GM21528 (cell line): ENCODE measurements around the gene AMIGO3.
"Not testable (repeated sequence)": the region's sequence is repeated elsewhere in the genome, so short reads cannot be mapped to it uniquely, and the experiment has no call there.

ENCODE experiments used
- ATAC-seq: cut with Tn5 transposase; IDR thresholded peaks from one replicate; pipeline ENCODE4 v1.9.1; 2021; ENCODE audit warnings: mild to moderate bottlenecking, moderate library complexity; ENCODE audit not compliant: unreplicated experiment, low FRiP score

Gene AMIGO3

GRCh38 chr3:49689908-49690624, 29.4 kb downstream of the AMIGO3 start:
- peak; percentile 2 for ATAC-seq

DNA sequence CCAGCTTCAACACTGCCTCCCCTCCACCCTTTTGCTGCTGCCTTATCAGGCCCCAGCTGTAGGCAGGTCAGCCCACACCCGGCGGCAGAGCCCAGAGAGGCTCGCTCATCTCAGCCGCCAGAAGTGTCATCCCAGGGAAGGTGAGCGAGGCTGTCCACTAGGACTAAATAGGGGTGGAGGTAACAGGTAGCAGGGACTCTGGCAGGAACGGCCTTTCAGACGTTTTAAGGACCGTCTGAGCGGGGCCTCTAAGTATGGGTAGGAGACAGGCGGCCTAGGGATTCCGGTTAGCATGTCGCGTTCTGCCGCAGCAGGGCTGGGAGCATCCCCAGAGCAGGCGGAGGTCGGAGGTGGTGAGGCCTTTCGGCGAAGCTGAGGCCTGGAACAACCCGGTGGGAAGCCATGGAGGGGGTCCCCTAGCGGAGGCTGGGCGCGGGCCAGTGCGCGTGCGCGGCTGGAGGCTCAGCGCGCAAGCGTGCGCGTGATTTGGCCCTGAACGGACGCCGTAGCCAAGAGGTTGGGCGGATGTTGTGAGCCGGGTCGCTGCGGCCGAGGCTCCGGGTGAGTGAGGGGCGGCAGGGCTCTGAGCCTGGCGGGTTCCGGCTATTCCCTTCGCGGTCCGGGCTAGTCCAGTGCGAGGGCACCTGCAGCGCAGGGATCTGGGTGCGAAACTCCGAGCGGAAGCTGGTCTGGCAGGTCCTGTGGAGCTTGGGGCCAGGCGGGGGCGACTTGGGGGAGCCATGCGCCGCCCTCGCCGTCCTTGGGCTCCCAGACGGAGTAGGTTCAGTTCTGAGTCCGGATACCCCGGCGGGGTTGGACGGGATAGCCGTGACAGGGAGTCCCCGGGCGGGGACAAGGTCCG, 30.2 kb downstream of the AMIGO3 start, which contains the start of the genes MST1 and RNF123:
Gene MST1 (minus strand): TSS at position 429 of the 862 bp plus-strand sequence. CDS start 783 bp downstream, outside the sequence.
Gene RNF123 (plus strand): TSS at position 512 of the 862 bp plus-strand sequence. CDS start 1,609 bp downstream, outside the sequence.
- ATAC-seq: peak; percentile 66

- ATAC-seq: peak; percentile 1
These were observed 31.0 kb downstream of the AMIGO3 start for GRCh38 chr3:49688338-49689045.

DNA sequence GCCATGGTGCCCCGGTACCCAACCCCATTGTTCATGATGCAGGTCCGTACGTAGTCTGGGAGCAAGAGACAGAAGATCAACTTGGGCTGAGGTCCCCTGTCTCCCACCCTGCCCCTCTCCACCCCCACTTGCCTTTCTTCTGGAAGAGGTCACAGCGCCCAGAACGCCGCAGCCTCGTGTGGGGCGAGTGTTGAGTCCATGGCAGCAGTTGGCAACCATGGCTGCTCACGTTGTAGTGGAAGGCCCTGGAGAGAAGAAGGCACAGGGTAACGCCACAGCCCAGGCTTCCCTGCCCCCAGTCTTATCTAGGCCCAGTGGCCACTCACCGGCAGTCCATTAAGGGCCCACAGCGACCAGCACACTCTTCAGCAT, 32.1 kb downstream of the AMIGO3 start:
- ATAC-seq: not testable (repeated sequence)

DNA sequence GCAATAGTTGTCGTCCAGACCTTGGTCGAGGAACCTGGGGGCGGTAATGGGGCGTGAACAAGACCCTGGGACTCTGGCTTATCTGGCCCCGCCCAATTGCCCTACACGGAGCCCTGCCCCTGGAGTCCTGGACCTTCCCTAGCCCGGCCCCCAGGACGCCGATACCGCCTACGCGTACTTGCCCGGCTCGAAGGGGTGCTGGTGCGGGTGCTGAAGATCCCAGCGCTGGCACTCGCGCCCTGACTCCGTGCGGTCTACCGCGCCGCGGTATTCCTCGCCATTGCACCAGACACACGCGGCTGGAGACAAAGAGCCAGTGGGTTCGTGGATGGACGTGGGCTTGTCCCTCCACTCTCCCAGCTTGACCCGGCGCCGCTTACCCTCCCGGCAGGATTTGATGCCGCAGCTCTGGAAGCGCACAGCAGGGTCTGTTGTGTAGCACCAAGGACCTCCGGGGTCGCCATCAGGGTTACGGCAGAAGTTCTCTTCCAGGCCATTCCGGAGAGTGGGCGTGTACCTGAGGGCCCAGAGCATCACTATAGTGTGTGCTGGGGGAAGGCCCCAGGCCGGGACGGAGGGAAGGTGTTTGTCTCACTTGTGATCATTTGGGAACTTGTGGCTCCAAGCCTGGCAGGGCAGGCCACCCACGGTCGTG, 32.6 kb downstream of the AMIGO3 start:
- not testable (repeated sequence) for ATAC-seq

- ATAC-seq: not testable (repeated sequence)
These were observed 33.1 kb downstream of the AMIGO3 start for GRCh38 chr3:49686346-49686745.

DNA sequence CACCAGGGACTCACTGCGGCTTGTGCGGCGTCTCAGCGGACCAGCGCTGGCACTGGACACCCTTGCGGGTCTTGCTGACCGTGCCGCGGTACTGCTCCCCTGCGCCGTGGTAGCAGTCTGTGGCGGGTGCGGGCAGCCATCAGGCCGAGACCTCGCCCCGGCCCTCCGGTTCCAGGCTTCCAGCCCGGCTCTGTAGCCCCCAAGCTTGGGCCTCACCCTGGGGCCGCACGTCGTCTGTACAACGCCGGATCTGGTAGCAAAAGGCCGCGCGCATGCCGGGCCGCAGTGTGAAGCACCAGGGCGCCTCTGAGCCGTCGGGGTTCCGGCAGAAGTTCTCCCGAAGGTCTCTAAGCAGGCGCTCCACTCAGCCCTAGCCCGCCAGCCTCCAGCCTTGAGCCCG, 33.6 kb downstream of the AMIGO3 start:
- ATAC-seq: not testable (repeated sequence)

DNA sequence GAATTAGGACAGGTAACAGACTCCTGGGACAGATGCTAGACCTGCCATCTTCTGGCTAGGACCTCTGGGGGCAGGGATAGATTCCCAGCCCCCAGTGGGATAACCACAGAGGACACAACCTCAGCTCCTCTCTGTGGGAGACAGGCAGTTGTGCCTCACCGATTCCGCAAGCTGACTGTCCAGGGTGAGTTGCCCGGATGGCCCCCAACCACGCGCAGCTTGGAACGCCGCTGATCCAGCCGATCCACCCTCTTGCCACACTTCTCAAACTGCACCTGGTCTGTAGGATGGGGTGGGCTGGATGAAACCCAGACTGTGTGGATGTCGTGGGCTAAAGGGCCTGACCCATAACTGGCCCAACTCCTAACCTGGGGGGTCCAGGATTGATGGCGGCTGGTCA, 34.4 kb downstream of the AMIGO3 start:
- not testable (repeated sequence) for ATAC-seq

DNA sequence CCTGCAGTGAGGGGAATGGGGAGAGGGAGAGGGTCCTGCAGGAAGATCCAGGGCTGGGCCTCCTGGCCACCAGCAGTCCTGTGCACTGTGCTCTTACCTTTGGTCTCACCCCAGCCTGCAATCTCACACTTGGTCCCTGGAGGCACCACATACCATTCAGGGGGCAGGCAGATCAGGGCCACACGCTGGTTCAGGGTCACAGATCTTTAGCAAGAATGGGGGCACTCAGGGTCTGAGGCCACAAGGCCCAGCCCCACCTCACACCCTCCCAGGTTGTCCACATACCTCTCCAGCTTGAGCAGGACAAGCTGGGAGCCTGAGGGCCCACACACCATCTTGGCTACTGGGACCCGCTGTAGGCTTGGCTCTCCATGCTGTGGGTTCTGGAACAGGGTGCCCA, 35.0 kb downstream of the AMIGO3 start:
- not testable (repeated sequence) for ATAC-seq

DNA sequence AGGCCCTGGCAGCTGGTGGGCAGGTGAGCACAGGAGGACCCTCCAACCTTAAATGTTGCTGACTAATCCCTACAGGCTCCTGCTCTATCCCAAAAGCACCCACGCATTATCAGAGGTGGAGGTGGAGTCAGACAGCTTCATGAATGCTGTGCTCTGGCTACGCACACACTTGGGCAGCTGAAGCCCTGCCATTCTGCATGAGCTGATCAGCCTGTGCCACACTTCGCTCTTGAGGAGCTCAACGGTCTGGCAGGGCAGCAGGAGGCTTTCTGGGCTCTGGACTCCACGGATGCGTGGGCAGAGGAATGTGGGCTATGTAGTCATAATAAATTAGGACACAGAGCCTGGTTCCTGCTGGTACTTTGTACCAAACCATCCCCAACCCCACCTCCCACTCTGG, 36.3 kb downstream of the AMIGO3 start:
- no peak for ATAC-seq

DNA sequence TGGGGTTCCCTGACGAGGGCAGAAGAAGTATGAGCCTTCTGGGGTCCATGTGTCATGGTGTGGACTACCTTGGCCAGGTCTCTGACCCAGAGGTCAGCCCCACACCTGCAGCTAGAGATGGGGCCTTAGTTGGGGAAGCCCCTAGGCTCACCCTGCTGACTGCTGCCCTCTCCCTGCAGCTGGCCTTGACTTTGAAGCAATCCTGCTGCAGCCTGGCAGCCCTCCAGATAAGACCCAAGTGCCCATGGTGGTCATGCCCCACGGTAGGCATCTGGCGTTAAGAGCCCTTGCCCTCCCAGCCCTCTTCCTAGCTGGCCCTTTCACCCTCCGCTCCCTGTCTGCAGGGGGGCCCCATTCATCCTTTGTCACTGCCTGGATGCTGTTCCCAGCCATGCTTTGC, 37.9 kb downstream of the AMIGO3 start:
- no peak for ATAC-seq

GRCh38 chr3:49681232-49681522, 38.3 kb downstream of the AMIGO3 start:
- ATAC-seq: no peak

DNA sequence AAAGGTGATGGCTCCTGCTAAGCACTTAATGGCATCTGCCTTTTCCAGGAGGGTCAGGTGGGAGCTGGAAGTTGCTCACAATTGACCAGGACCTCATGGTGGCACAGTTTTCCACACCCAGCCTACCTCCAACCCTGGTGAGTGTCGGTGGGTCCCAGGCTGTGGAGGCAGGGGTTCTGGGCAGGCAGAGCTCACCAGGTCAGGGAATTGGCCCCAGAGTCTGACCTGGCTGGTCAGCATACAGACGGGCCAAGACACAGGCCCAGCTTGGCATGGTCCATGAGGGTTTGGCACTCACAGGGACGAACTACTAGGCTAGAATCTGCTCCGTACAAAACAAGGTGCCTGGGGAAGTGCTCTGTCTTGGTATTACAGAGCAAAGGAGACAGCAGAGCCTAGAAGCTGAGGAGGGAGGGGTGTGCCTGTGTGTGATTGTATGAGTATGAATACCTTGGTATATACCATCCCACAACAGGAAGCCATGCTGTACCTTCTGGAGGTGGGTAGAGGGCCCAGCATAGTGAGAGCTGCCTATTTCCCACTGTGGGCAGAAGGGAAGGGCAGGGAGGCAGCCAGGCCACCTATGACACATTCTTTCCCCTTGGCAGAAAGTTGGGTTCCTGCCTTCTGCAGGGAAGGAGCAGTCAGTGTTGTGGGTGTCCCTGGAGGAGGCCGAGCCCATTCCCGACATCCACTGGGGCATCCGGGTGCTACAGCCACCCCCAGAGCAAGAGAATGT, 38.8 kb downstream of the AMIGO3 start:
- ATAC-seq: no peak

GRCh38 chr3:49675912-49676311, 43.6 kb downstream of the AMIGO3 start:
- no peak for ATAC-seq

- peak; percentile 14 for ATAC-seq
These were observed 44.9 kb downstream of the AMIGO3 start for GRCh38 chr3:49674497-49674983.

DNA sequence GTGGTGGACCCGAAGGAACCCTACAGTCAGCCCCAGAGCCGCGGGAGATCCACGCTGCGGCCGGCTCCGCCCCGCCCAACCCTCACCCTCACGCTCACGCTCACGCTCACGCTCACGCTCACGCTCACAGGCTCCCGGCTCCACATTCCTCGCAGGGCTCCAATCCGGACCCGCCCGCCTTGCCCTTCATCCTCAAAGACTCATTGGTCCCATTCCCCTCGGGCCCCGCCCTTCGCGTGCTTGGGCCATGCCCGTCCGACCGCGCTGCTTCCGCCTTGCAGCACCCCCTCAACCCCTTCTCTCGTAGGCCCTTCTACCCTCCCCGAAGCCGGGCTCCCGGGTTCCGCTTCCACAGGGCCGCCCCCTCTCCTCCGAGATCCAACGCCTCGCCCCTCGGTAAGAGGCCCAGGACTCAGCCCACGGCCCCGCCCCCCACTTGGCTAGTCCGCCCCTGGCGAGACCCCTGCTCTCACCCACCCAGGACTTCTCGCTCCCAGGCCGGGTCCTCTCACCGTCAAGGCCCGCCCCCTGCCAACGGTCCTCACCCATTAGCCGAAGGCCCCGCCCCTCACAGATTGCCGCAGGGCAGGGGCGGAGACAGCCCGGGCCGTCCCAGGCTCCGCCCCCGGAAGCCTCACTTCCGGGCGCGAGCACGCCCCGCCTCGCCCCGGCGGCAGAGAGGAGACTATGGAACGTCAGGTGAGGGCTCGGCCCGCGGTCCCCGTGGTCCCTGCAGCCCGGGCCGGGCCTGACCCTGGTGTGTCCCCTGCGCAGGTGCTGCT, 45.6 kb downstream of the AMIGO3 start, which contains the start of gene APEH:
Gene APEH (plus strand): TSS at position 637 of the 782 bp plus-strand sequence. CDS start 51 bp downstream, at position 688.
- ATAC-seq: peak; percentile 75

- ATAC-seq: no peak
These were observed 46.3 kb downstream of the AMIGO3 start for GRCh38 chr3:49673121-49673714.
